ENCODE results near the gene MARCHF2.

Gene MARCHF2

DNA sequence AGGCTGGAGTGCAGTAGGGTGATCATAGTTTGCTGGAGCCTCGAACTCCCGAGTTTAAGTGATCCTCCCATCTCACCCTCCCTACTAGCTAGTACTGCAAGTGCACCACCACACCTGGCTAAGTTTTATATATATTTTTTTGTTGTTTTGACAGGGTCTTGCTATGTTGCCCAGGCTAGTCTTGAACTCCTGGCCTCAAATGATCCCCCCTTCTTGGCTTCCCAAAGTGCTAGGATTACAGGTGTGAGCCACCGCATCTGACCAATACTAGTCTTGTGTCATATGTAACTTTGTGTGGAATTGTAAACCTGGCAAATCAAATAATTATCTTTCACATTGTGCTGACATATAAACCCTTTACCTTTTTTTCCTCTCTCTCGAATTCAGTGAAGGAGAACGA is 41.9 kb downstream of the MARCHF2 start:
- no peak for DNase-seq

DNA sequence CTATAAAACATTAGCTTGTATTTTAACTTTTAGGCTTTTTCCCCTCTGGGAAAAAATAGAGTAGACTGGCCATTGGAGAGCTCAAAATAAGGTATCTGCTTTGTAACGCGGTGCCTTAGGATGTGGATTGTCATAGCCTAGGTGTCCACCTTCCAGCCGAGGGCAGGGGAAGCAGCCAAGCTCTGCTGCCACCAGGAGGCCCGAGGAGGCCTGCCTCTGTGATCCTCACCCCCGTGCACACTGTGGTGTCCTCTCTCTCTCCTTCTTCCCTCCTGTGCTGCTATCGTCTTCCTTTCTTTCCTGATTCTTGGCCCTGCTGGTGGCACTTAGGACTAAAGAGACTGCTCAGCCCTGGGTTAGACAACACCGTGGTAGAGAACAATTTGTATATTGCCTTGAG is 43.0 kb downstream of the MARCHF2 start:
- no peak for DNase-seq

DNA sequence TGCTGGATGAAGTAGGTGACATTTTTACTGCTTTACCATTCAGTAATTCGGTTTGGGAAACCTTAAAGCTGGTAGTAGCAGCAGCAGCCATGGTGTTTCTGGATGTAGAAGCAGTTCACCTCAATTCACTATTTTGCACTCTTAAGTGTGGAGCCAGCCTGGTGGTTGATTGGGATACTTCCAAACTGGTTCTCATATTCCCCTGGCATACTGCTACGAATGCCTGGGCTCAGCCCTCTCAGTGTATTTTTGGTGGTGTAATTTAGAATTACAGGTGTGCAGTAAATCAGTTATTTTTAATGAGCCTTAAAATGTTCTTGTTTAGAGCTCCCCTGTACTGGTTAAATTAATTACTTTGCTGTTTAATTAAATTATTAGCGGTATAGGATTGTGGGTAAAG is 44.1 kb downstream of the MARCHF2 start:
- no peak for DNase-seq

DNA sequence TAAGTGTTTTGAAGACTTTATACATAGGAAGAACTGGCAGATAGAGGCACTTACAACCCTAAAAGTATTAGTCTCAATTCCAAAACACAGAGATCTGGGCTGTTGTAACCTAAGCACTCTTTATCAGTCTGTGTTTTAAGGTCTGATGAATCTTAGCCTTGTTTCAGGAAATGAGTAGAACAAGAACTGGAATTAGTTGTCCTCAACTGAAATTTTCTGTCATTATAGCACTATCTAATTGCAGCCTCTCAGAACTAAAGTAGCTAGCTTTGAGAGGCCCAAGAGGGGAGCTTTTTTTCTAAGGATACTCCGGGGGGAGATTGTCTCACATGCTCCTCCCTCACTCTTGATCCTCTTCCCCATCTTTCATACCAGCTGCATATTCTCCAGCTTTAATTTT is 44.7 kb downstream of the MARCHF2 start:
- no peak for DNase-seq

DNA sequence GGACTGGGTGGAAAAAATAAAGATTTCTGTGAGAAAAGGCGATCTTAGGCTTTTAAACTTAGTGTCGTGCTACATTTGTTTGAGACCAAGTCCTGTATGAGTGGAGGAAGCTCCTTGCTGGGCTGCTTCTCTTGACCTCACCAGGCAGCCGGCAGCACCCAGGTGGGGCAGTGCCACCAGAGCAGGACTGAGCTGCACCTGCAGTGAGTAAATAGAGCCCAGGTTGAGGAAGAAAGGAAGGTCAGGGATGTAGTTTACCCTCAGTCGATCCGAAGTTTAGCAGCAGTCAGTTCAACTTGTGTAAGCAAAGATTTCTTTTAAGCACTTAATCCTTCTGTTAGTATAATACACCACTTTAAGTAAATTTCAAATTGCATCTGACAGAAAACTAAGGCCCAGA is 45.3 kb downstream of the MARCHF2 start:
- DNase-seq, result no peak

DNA sequence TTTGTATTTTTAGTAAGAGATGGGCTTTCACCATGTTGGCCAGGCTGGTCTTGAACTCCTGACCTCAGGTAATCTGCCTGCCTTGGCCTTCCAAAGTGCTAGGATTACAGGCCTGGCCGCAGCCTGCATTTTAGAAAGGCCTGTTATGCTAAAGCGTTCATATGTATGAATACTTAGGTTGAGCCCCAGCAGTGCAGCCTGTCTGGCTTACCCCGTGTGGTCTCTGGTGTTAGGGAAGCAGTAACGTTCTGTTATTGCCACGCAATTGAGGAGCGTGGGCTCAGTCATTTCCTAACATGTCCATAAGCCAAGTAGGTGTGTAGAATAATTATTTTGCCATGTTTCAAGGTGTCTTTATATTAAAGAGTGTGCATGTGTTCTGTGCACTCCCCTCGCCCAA is 46.0 kb downstream of the MARCHF2 start:
- no peak for DNase-seq

DNA sequence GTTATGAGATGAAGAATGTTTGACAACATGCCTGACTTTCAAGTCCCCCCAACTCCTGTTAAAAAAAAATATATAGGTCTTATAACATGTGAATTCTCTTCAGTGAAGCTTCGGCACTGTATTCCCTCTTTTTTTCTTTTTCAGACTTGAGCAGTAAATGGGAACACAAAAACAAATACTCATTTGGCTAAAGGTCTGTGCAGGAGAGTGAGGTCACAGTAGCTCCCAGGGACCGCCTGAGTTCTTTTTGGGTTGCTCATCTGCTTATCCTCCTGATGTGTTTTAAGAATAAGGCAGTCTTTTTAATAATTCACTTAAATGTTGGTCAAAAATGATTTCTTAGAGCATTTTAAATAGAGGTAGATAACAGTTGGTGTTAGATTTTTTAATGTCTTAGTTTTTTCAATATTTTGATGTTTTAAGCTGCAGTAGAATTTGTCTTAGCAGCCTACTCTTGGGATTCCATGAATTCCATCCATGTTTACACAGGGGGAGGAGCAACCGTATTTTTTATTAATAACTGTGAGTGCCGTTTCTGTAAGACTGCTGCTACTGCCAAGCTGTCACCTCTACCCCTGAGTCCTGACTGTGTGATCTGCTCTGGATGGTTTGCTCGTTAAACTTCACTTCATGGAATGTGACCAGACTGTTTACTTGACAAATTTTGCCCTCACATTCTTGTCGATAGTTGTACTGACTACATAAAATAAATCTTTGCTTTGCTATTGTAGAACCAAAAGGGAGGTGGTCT is 46.6 kb downstream of the MARCHF2 start:
- no peak for DNase-seq

DNA sequence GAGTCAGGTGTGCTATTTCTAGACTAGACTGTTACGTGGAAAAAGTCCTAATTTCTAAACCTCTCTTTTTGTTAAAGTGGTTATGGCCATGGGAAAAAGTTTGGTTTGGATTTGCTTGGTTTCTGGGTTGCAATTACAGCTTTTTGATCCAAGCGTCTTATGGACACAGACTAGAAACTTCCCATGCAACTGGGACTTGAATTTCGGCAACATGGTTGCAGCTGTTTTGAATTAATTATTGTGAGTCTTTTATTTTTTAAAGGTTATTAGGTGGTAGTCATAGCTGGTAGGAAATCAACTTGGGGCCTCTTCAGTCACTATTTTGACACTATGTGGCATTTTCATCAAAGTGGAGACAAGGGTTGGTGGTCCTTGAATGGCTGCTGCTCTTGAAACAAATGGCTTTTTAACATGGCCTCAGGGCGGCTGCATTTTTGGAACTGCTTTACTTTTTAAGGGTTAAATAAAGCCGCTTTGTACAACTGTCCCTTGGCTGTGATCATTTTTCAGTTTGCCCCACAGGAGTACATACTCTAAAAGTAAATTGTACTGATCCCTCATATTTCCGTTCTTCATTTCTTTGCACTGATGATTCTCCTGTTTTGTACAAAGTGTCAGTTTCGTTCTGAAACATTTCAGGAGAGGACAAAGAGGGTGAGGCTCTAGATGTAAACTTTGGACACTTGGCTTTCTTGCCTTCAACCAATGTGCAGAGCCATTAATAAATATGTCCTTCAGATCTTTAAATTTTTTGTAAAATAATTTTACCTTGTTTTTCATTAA is 47.6 kb downstream of the MARCHF2 start:
- DNase-seq, result no peak

DNA sequence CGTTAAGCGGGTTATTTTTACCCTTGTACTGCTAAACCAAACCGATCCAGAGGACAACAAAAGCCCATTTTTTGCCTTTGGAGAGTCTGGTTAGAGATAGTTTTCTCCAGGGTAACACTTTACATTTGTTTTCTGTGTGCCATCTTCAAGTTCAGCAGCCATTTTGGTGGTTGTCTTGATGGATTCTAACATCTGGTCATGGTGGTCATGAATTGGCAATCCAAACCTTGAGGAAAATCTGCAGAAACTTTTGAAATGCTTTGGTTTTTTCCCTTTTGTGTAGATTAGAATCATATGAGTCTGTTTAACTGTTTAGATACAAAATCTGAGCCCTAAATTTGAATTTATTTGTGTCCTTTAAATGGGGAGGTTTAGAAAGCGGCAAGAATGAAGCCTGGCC is 48.3 kb downstream of the MARCHF2 start:
- no peak for DNase-seq

DNA sequence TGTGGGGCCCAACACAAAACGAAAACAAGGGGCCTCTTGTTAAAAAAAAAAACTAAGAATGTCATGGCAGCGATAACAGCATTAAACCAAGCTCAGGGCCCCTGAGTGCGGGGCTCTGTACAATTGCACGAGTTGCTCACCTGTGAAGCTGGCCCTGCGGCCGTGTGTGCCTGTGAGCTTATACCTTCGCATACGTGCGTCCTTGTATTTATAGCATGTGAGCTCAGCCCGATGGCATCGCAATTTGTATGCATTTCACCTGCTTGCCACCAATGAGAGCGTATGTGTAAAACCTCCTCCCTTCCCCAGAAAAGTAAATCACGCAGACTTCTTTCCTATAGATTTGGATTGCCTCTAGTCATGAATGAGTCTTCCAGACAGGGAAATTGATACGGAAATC is 48.8 kb downstream of the MARCHF2 start:
- no peak for DNase-seq

DNA sequence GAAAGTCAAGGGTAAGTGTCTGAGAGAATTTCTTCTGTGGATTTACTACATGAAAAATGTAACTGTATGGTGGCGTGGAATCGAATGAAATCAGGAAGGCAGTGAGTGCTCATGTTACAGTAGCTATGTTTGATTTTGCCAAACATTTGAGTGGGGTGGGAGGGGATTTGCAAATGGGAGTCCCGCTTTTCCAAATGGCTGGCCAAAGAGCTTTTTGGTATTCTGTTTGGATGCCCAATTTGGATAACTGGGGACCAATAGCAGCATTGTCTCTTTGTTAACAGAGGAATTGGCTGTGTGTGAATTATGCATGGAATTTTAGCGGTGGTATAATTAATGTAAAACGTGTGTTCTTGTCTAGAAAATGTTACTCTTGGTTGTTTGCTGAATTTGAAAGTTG is 49.5 kb downstream of the MARCHF2 start:
- DNase-seq, result no peak

DNA sequence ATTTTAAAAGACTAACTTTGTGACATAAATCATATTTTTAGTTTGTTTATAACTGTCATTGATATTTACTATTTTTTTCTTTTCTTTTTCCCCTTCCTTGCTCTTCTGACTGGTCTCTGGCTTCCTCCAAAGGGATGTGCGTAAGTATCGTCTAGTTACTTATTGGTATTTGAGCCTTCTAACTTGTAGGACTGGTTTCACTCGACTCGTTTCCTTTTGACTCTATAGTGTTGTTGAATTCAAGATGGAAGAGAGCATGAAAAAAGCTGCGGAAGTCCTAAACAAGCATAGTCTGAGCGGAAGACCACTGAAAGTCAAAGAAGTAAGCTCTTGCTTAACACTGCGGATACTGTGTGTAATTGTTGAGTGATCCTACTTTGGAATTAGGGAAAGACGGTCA is 50.3 kb downstream of the MARCHF2 start:
- DNase-seq, result no peak

DNA sequence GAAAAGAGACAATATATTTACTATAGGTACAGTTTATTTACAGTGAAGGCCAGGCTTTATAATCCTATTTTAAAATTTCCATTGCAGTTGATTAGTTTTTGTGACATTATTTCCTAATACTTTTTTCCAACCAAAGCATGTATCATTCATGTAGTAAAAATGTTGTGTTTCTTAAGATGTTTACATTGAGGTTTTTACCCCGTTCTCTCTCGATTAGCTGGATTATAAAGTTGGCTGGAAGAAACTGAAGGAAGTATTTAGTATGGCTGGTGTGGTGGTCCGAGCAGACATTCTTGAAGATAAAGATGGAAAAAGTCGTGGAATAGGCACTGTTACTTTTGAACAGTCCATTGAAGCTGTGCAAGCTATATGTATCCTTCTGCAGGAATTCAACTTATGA is 52.9 kb downstream of the MARCHF2 start:
- DNase-seq, result no peak

DNA sequence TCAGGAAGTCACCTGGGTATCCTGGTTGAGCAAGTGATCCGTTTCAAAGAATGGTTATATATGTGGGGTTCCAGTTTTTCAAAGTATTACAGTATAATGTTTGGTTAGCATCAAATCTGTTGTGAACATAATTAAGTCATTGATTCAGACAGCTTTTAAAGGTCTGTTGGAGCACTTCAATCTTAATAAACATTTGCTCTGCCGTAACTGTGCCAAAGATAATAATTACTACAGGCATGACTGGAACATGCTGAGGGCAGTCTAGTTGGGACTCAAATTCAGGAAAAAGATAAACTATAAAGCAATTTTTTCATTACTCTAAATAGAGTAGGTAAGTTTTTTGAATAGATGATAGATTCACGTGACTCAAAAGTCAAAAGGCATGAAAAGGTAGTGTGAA is 55.0 kb downstream of the MARCHF2 start:
- no peak for DNase-seq

DNA sequence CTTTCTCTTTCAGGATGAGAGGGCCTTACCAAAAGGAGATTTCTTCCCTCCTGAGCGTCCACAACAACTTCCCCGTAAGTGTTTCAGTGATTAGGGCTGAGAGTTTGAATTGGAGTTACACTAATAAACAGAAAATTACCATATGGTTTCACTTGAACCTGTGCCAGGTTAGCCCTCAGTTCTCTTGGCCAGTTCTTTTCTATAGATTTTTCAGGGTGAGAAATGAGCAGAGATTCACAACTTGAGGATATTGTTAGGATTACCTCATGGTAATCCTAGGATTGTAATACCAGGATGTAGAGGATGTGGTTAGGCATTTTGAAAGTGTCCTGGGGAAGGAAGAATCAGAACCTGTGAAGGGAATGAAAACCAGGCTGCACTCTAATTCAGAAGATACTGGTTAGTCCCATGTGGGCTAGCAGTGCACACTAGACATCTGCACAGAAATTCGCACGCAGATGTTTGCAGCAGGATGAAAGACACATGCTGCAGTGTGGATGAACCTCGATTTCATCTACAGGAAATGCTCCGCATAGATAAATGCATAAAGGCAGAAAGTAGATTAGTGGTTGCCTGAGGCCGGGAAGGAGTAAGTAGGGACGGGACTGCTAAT is 55.8 kb downstream of the MARCHF2 start:
- DNase-seq, result no peak

DNA sequence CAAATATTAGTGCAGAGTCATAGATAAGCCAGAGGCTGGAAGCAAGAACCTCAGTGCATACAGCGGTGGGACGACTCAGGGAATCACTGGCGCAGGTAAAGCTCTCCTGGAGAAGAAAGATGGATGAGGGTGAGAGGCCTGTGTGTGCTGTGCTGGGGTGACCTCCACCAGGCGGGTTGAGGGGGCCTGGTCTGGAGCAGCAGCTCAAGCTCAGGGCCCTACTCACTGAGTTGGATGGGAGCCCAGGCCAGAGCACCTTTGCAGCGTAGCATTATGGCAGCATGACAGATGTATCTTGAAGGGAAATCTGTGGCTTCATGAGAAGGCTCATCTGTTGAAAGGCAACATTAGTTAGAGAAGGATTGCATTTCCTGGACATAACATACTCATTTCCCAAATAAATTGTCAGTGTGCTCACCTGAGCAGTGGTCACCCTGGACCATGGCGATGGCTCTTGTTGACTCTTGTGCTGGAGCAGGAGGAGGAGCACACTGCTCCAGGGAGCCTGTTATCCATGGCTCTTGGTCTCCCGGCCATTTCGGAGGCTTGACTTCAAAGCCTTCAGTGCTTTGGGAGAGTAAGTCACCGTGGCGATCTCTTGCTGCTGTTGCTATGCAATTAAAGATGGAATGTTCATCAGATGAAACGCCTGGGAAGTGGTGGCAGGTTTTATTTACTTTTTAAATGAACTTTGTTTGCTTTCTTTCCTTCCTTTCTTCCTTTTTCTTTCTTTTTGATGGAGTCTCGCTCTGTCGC is 56.7 kb downstream of the MARCHF2 start:
- no peak for DNase-seq

DNA sequence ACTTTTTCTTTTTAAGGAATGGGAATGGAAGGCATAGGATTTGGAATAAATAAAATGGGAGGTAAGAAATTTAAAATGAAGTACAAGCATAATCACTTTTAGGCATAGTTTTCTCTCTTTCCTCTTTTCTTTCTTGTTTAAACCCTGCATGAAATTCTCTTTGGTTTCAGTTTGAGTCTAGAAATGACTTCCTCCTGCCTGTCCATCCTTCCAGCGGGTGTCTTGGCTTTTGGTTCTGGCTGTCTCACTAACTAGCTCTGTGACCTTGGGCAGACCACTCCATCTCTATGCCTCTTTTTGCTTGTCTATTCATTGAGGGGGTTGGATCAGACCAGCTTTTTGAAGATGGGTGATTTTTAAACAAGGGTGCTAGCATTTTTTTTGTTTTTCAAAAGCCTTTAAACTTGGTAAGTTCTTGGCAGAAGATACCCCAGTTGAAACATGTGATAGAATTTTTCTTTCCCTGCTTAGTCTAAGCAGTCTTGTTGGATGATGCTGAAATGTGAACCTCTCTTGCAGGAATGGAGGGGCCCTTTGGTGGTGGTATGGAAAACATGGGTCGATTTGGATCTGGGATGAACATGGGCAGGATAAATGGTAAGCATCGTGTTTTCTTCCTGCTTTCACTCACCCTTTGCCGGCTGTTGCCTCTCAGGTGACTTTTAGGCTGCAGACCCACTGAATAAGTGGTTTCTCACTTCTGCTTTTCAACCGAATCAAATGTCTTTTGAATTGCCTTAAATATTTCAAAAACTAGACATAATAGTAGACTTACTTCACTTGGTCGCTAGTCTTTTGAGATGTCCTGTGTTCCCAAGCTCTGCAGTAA is 60.8 kb downstream of the MARCHF2 start:
- DNase-seq, result no peak

DNA sequence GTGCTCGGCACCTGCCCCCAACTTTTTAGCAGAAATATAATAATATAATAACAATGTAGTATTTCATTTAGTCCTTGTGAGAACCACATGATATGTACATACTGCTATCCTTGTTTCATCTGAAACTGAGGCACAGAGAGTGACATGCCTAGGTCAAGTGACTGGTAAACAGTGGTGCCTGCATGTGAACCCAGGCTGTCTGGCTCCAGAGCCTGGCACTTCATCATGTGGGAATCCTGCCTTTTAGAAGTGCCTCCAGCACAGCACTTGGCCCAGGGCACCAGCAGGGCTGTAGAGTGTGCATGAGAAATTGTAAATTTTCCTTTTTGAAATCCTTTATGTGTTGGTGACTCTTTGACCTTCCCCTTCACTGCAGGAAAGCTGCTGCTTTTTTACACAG is 61.9 kb downstream of the MARCHF2 start:
- no peak for DNase-seq

DNA sequence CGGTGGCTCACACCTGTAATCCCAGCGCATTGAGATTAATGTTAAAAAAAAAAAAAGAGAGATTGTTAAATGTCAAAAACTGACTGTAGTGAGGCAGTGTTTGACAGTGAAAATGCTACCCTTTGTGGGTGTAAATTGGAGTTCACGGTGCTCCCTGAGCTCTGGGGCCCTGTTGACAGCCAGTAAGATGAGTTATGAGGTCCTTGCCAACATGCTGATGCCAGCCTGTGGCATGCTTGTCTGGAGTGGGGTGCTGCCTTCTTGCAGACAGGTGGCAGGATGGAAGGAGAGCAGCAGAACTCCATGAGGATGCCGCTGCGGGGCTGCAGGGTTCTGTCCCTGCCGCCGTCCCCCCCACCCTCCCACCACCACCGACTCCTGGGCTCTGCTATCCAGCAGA is 63.4 kb downstream of the MARCHF2 start:
- DNase-seq, result no peak

DNA sequence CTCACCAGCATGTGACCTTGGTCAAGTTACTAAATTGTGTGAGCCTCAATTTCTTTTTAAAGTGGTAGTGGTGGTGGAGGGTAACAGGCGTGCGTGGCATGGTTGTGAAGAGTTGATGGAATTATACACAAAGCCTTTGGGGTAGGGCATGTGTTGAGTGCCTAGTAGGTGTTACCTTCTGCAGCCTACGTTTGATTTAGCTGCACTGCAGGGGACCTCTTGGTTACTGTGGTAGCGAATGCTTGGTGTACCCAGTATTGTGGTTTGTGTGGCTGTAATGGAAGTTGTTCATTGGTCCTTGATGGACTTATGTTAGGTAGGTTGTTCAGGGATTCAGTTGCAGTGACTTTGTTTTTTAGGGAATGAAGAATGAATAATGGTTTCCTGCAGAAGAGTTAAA is 64.8 kb downstream of the MARCHF2 start:
- no peak for DNase-seq

DNA sequence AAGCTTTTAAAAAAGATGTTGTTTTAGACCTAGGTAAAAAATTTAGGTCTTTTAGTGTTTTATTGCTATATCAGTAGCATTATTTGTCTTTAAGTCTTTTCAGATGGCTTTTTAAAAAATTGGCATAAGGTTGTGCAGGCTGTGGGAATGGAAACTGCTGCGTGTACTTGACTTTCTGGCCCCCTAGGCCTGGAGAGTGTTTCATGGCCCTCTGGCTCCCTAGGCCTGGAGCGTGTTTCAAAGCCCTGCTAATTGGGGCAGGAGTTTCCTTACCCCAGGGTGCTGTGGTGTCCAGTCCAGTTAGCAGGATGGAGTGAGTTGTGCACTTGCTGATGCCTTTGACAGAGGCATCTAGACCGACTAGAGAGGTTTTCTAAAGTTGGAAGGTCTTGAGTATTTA is 65.5 kb downstream of the MARCHF2 start:
- DNase-seq, result no peak

DNA sequence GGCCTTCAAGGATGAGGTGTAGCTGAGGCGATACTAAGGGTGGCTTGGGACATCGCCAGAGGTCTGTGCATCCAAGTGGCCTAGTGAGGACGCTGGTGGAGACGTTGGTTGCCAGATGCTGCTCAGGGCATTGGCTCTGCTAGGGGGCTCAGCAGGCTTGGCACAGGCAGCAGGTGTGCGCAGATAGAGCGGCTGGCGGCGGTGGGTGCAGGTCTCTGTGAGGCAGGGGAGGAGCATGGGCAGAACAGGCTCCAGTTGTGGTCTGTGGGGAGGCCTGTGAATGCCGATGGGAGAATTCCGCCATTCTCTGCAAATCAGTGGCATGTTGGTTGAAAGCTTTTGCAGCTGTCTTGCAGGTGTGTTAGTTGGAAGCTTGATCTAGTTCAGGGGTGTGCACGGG is 68.1 kb downstream of the MARCHF2 start:
- DNase-seq, result no peak

DNA sequence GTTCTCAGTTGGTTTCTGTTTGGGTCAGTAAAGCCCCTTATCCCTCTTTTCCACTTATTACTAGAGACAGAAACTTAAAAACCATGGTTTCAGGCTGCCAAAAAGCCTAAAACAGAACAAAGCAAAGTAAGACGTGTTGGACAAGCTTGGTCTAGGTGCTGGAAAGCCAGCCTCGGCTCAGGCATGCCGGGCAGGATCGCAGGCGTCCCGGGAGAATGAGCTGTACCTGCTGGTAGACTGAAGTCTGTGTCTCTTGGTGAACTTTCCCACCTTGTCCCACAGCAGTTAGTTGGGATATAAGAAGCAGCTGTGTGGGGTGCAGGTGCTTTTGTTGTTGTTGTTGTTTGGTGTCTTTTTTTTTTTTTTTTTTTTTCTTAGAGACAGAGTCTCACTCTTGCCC is 68.5 kb downstream of the MARCHF2 start:
- no peak for DNase-seq

All from DMS153 (cell line).